GM23338 (cell line): ENCODE data around the gene ZIC2. TPM values are rescaled to one million over a fixed set of nuclear protein-coding genes. Genes with fewer than 3 reads are reported as not detected.

Experiments
- ATAC-seq: fragments of 200-7000 bp; cut with Tn5 transposase; 3 replicates; pipeline ENCODE4 v1.9.1; 2020
- DNase-seq: peaks from one replicate; pipeline ENCODE4 v3.0.0-alpha.2; 2015; ENCODE audit warnings: low spot score
- H2AFZ ChIP-seq: fragments of 200-600 bp; sonication (generic); 2 replicates; pipeline ENCODE4 v1.8.0; 2016; ENCODE audit warnings: antibody characterized with exemption, mild to moderate bottlenecking, moderate library complexity
- H3F3A ChIP-seq: fragments of 200-600 bp; sonication (generic); replicated peaks from 2 replicates; pipeline ENCODE4 v1.8.0; 2017; ENCODE audit warnings: antibody characterized with exemption, mixed run types, low read depth
- H3K27ac ChIP-seq: fragments of 200-600 bp; sonication (generic); 2 replicates; pipeline ENCODE4 v1.6.1; 2016; ENCODE audit warnings: low read depth
- H3K27me3 ChIP-seq: fragments of 200-600 bp; sonication (generic); 2 replicates; pipeline ENCODE4 v1.8.0; 2016; ENCODE audit warnings: mild to moderate bottlenecking, mixed run types, moderate library complexity; ENCODE audit not compliant: insufficient read depth
- H3K36me3 ChIP-seq: fragments of 200-600 bp; sonication (generic); 2 replicates; pipeline ENCODE4 v1.8.0; 2016; ENCODE audit warnings: mild to moderate bottlenecking; ENCODE audit not compliant: insufficient read depth
- H3K4me1 ChIP-seq: fragments of 200-600 bp; sonication (generic); 2 replicates; pipeline ENCODE4 v1.8.0; 2016; ENCODE audit warnings: mild to moderate bottlenecking, moderate library complexity; ENCODE audit not compliant: insufficient read depth
- H3K4me2 ChIP-seq: fragments of 200-600 bp; sonication (generic); 2 replicates; pipeline ENCODE4 v1.7.1; 2017; ENCODE audit warnings: mixed run types
- H3K4me3 ChIP-seq: fragments of 200-600 bp; sonication (generic); 2 replicates; pipeline ENCODE4 v1.6.1; 2016; ENCODE audit warnings: mixed run types
- H3K79me2 ChIP-seq: fragments of 200-600 bp; sonication (generic); replicated peaks from 2 replicates; pipeline ENCODE4 v1.8.0; 2017; ENCODE audit warnings: mild to moderate bottlenecking; ENCODE audit not compliant: insufficient read depth
- H3K9me2 ChIP-seq: fragments of 200-600 bp; sonication (generic); 2 replicates; pipeline ENCODE4 v1.8.0; 2017; ENCODE audit not compliant: insufficient read depth
- H4K20me1 ChIP-seq: fragments of 200-600 bp; sonication (generic); replicated peaks from 2 replicates; pipeline ENCODE4 v1.8.0; 2017; ENCODE audit warnings: mild to moderate bottlenecking; ENCODE audit not compliant: insufficient read depth
- H3K27ac Mint-ChIP-seq: 2 replicates; pipeline ENCODE4 v1.8.0; 2020; ENCODE audit warnings: inconsistent platforms, mild to moderate bottlenecking, moderate library complexity, mixed read lengths
- H3K27me3 Mint-ChIP-seq: 3 replicates; pipeline ENCODE4 v1.8.0; 2022; ENCODE audit warnings: low read depth, mild to moderate bottlenecking, moderate library complexity, mixed read lengths, inconsistent platforms; ENCODE audit not compliant: insufficient read depth, poor library complexity
- H3K36me3 Mint-ChIP-seq: 3 replicates; pipeline ENCODE4 v1.8.0; 2021; ENCODE audit warnings: low read depth, mild to moderate bottlenecking, inconsistent platforms, moderate library complexity, mixed read lengths
- H3K4me1 Mint-ChIP-seq: 3 replicates; pipeline ENCODE4 v1.8.0; 2020; ENCODE audit warnings: mild to moderate bottlenecking, inconsistent platforms, mixed read lengths
- H3K4me3 Mint-ChIP-seq: 3 replicates; pipeline ENCODE4 v1.8.0; 2021; ENCODE audit warnings: moderate library complexity, mild to moderate bottlenecking, inconsistent platforms, mixed read lengths
- H3K9me3 Mint-ChIP-seq: 3 replicates; pipeline ENCODE4 v1.8.0; 2020; ENCODE audit warnings: moderate library complexity, mild to moderate bottlenecking, inconsistent platforms, mixed read lengths
- CREB1 ChIP-seq: fragments of 250-450 bp; sonication (Bioruptor Pico); IDR thresholded peaks from 2 replicates; pipeline ENCODE4 v1.5.0; 2020; ENCODE audit warnings: low read depth, mild to moderate bottlenecking, moderate library complexity
- EZH2 ChIP-seq: fragments of 200-600 bp; sonication (generic); IDR thresholded peaks from one replicate; pipeline ENCODE4 v1.8.0; 2017; ENCODE audit warnings: antibody characterized with exemption, mild to moderate bottlenecking, low read depth; ENCODE audit not compliant: unreplicated experiment
- EZH2phosphoT487 ChIP-seq: fragments of 200-600 bp; sonication (generic); IDR thresholded peaks from one replicate; pipeline ENCODE4 v1.8.1; 2018; ENCODE audit warnings: antibody characterized with exemption; ENCODE audit not compliant: unreplicated experiment
- JUNB ChIP-seq: IDR thresholded peaks from one replicate; pipeline ENCODE4 v1.6.1; 2016; ENCODE audit warnings: antibody characterized with exemption; ENCODE audit not compliant: unreplicated experiment
- POLR2AphosphoS5 ChIP-seq: IDR thresholded peaks from 2 replicates; pipeline ENCODE4 v1.6.1; 2016; ENCODE audit warnings: antibody characterized with exemption, low read depth
- ZNF331 ChIP-seq: fragments of 250-450 bp; sonication (Bioruptor Pico); IDR thresholded peaks from 2 replicates; pipeline ENCODE4 v1.5.0; 2020; ENCODE audit warnings: low read depth, mild to moderate bottlenecking, moderate library complexity
- polyA plus RNA-seq: library from polyadenylated mRNA; unstranded; fragments of >200 nt; fragmentation: Nextera tagmentation; extraction: Ambion mirVana; gene quantifications from 2 replicates; pipeline ENCODE4 v1.2.1, GENCODE V29; 2016
- total RNA-seq: library from RNA; depleted of rRNA; stranded (reverse); fragments of >200 nt; shearing (Covaris generic); gene quantifications from 2 replicates; pipeline ENCODE4 v1.2.3, GENCODE V29; 2014
- TF ChIP-seq, protein P1 (sequence below): fragments of 250-450 bp; sonication (Bioruptor Pico); IDR thresholded peaks from 2 replicates; pipeline ENCODE4 v1.5.0; 2020; ENCODE audit warnings: mild to moderate bottlenecking, moderate library complexity
- TF ChIP-seq, protein P2 (sequence below): IDR thresholded peaks from 2 replicates; pipeline ENCODE4 v1.6.1; 2016; ENCODE audit warnings: antibody characterized with exemption

ZIC2 gene
- total and polyA plus RNA-seq, 2 experiments from 2014 or later: 63.2 to 87.9 TPM

DNA sequence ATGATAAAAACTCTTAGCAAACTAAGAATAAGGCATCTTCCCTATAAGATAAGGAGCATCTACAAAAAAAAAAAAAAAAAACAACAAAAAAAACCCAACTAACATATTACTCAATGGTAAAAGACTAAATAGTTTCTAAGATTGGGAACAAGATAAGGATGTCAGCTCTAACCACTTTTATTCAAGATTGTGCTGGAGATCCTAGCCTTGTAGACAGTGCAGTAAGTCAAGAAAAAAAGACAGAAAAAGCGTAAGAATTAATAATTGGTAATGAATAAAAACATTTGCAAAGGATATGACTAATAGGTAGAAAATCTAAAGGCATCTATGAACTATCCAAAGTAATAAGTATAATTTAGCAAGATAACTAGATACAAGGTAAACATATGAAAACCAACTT lies 33.0 kb downstream of the ZIC2 start (continued):
- TF ChIP-seq, protein P1, sequence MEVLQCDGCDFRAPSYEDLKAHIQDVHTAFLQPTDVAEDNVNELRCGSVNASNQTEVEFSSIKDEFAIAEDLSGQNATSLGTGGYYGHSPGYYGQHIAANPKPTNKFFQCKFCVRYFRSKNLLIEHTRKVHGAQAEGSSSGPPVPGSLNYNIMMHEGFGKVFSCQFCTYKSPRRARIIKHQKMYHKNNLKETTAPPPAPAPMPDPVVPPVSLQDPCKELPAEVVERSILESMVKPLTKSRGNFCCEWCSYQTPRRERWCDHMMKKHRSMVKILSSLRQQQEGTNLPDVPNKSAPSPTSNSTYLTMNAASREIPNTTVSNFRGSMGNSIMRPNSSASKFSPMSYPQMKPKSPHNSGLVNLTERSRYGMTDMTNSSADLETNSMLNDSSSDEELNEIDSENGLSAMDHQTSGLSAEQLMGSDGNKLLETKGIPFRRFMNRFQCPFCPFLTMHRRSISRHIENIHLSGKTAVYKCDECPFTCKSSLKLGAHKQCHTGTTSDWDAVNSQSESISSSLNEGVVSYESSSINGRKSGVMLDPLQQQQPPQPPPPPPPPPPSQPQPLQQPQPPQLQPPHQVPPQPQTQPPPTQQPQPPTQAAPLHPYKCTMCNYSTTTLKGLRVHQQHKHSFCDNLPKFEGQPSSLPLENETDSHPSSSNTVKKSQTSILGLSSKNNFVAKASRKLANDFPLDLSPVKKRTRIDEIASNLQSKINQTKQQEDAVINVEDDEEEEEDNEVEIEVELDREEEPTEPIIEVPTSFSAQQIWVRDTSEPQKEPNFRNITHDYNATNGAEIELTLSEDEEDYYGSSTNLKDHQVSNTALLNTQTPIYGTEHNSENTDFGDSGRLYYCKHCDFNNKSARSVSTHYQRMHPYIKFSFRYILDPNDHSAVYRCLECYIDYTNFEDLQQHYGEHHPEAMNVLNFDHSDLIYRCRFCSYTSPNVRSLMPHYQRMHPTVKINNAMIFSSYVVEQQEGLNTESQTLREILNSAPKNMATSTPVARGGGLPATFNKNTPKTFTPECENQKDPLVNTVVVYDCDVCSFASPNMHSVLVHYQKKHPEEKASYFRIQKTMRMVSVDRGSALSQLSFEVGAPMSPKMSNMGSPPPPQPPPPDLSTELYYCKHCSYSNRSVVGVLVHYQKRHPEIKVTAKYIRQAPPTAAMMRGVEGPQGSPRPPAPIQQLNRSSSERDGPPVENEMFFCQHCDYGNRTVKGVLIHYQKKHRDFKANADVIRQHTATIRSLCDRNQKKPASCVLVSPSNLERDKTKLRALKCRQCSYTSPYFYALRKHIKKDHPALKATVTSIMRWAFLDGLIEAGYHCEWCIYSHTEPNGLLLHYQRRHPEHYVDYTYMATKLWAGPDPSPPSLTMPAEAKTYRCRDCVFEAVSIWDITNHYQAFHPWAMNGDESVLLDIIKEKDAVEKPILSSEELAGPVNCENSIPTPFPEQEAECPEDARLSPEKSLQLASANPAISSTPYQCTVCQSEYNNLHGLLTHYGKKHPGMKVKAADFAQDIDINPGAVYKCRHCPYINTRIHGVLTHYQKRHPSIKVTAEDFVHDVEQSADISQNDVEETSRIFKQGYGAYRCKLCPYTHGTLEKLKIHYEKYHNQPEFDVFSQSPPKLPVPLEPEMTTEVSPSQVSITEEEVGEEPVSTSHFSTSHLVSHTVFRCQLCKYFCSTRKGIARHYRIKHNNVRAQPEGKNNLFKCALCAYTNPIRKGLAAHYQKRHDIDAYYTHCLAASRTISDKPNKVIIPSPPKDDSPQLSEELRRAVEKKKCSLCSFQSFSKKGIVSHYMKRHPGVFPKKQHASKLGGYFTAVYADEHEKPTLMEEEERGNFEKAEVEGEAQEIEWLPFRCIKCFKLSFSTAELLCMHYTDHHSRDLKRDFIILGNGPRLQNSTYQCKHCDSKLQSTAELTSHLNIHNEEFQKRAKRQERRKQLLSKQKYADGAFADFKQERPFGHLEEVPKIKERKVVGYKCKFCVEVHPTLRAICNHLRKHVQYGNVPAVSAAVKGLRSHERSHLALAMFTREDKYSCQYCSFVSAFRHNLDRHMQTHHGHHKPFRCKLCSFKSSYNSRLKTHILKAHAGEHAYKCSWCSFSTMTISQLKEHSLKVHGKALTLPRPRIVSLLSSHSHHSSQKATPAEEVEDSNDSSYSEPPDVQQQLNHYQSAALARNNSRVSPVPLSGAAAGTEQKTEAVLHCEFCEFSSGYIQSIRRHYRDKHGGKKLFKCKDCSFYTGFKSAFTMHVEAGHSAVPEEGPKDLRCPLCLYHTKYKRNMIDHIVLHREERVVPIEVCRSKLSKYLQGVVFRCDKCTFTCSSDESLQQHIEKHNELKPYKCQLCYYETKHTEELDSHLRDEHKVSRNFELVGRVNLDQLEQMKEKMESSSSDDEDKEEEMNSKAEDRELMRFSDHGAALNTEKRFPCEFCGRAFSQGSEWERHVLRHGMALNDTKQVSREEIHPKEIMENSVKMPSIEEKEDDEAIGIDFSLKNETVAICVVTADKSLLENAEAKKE (CRISPR knock-in tag): no peak
- TF ChIP-seq ZNF331 (CRISPR knock-in tag) (no peak), EZH2phosphoT487 (no peak), POLR2AphosphoS5 (no peak)

DNA sequence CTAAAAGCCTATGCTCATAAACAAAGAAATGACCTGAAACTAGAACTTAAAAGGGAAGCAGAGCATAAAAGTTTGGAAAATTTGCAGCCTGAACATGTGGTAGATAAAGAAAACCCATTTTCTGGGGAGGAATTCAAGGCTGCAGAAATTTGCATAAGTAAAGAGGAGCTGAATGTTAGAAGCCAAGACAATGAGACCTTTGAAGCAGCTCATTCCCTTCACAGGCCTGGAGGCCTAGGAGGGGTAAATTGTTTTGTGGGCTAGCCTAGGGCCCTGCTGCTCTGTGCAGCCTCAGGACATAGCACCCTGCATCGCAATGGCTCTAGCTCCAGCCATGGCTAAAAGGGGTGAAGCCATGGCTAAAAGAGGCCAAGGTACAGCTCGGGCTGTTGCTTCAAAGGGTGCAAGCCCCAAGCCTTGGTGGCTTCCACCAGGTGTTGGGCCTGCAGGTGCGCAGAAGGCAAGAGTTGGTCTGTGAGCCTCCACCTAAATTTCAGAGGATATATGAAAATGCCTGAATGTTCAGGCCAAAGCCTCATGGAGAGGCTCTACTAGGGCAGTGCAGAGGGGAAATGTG lies 38.3 kb downstream of the ZIC2 start:
- DNase-seq (peak; percentile 69), ATAC-seq (peak; percentile 96)
- no peaks in the 10 kb centered on the region; the same call in 2 of the 3 replicates for H3K4me1 Mint-ChIP-seq
- Histone ChIP-seq H3F3A (no peaks in the 10 kb centered on the region), H3K4me1 (no peaks in the 10 kb centered on the region; the same call in 1 of the 2 replicates), H3K4me3 (no peak overlapping the region), H3K36me3 (no peaks in the 10 kb centered on the region), H3K9me2 (no peaks in the 10 kb centered on the region; the same call in 1 of the 2 replicates), H2AFZ (0 out of 2 replicates have a peak overlapping the region, but pooled peaks have one; percentile 43), H4K20me1 (no peaks in the 10 kb centered on the region), H3K79me2 (no peaks in the 10 kb centered on the region), H3K27me3 (no peaks in the 10 kb centered on the region), H3K27ac (no peak overlapping the region), H3K4me2 (no peak overlapping the region)
- no peaks in the 10 kb centered on the region for H3K27me3 Mint-ChIP-seq
- peaks cover 2% of the 10 kb centered on the region; the same call in 2 of the 3 replicates for H3K36me3 Mint-ChIP-seq
- H3K4me3 Mint-ChIP-seq: no peak overlapping the region; the same call in 2 of the 3 replicates
- no peak overlapping the region for H3K27ac Mint-ChIP-seq
- H3K9me3 Mint-ChIP-seq: peaks cover 12% of the 10 kb centered on the region
- TF ChIP-seq, protein P1 (CRISPR knock-in tag): no peak
- TF ChIP-seq CREB1 (no peak), EZH2phosphoT487 (no peak), JUNB (no peak), EZH2 (no peak)
- TF ChIP-seq, protein P2, sequence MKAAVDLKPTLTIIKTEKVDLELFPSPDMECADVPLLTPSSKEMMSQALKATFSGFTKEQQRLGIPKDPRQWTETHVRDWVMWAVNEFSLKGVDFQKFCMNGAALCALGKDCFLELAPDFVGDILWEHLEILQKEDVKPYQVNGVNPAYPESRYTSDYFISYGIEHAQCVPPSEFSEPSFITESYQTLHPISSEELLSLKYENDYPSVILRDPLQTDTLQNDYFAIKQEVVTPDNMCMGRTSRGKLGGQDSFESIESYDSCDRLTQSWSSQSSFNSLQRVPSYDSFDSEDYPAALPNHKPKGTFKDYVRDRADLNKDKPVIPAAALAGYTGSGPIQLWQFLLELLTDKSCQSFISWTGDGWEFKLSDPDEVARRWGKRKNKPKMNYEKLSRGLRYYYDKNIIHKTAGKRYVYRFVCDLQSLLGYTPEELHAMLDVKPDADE: no peak
